SU-DHL-6 (cell line): ENCODE measurements around the gene MYH11.

Source experiments
- H2AFZ ChIP-seq: fragments of 200-600 bp; sonication (generic); 2 replicates; pipeline ENCODE4 v1.6.1; 2014; ENCODE audit warnings: low read depth, mild to moderate bottlenecking, moderate library complexity, mixed read lengths, antibody characterized with exemption, low read length; ENCODE audit not compliant: severe bottlenecking
- H3F3A ChIP-seq: fragments of 200-600 bp; shearing (Covaris generic); 2 replicates; pipeline ENCODE4 v1.6.0; 2016; ENCODE audit warnings: antibody characterized with exemption, mild to moderate bottlenecking; ENCODE audit not compliant: insufficient read depth
- H3K27ac ChIP-seq: fragments of 200-600 bp; sonication (generic); 2 replicates; pipeline ENCODE4 v1.5.1; 2016; ENCODE audit warnings: low read depth, mild to moderate bottlenecking, low read length, moderate library complexity, mixed read lengths
- H3K27me3 ChIP-seq: fragments of 200-600 bp; sonication (generic), shearing (Covaris generic); 2 replicates; pipeline ENCODE4 v1.6.0; 2014; ENCODE audit warnings: mild to moderate bottlenecking, low read length
- H3K36me3 ChIP-seq: fragments of 200-600 bp; sonication (generic); 2 replicates; pipeline ENCODE4 v1.6.1; 2014; ENCODE audit warnings: mild to moderate bottlenecking, low read length, mixed read lengths
- H3K4me2 ChIP-seq: fragments of 300-600, 200-600 bp; shearing (Covaris generic), sonication (generic); 2 replicates; pipeline ENCODE4 v1.6.0; 2014; ENCODE audit warnings: low read length, low read depth, mild to moderate bottlenecking; ENCODE audit not compliant: poor library complexity, severe bottlenecking
- H3K4me3 ChIP-seq: fragments of 200-600 bp; sonication (generic); 2 replicates; pipeline ENCODE4 v1.5.1; 2014; ENCODE audit warnings: antibody characterized with exemption, low read length, mild to moderate bottlenecking, mixed read lengths; ENCODE audit not compliant: insufficient read depth, poor library complexity, severe bottlenecking
- H3K79me2 ChIP-seq: fragments of 200-600 bp; sonication (generic); 2 replicates; pipeline ENCODE4 v1.6.1; 2014; ENCODE audit warnings: mild to moderate bottlenecking, low read length, moderate library complexity; ENCODE audit not compliant: insufficient read depth
- H3K9ac ChIP-seq: fragments of 200-600 bp; sonication (generic); 2 replicates; pipeline ENCODE4 v1.7.0; 2014; ENCODE audit warnings: mild to moderate bottlenecking, low read length
- H3K9me2 ChIP-seq: fragments of 200-600 bp; sonication (generic); replicated peaks from 2 replicates; pipeline ENCODE4 v1.6.1; 2014; ENCODE audit warnings: low read length; ENCODE audit not compliant: insufficient read depth
- H3K9me3 ChIP-seq: fragments of 200-600 bp; sonication (generic); 2 replicates; pipeline ENCODE4 v1.6.1; 2014; ENCODE audit warnings: low read length, mixed read lengths; ENCODE audit not compliant: insufficient read depth
- H4K20me1 ChIP-seq: fragments of 200-600 bp; sonication (generic); 2 replicates; pipeline ENCODE4 v1.6.1; 2014; ENCODE audit warnings: low read depth, mild to moderate bottlenecking, antibody characterized with exemption, low read length, moderate library complexity, mixed read lengths
- EZH2phosphoT487 ChIP-seq: fragments of 200-600 bp; sonication (generic), shearing (Covaris generic); conservative IDR thresholded peaks from 2 replicates; pipeline ENCODE4 v1.6.1; 2018; ENCODE audit warnings: mild to moderate bottlenecking, antibody characterized with exemption, low read length, moderate library complexity, mixed read lengths
- TF ChIP-seq, protein P1 (sequence below): fragments of 200-600 bp; sonication (generic); IDR thresholded peaks from one replicate; pipeline ENCODE4 v1.5.1; 2017; ENCODE audit warnings: antibody characterized with exemption, mild to moderate bottlenecking, low read length, moderate library complexity; ENCODE audit not compliant: insufficient read depth, poor library complexity, severe bottlenecking

The MYH11 gene

DNA sequence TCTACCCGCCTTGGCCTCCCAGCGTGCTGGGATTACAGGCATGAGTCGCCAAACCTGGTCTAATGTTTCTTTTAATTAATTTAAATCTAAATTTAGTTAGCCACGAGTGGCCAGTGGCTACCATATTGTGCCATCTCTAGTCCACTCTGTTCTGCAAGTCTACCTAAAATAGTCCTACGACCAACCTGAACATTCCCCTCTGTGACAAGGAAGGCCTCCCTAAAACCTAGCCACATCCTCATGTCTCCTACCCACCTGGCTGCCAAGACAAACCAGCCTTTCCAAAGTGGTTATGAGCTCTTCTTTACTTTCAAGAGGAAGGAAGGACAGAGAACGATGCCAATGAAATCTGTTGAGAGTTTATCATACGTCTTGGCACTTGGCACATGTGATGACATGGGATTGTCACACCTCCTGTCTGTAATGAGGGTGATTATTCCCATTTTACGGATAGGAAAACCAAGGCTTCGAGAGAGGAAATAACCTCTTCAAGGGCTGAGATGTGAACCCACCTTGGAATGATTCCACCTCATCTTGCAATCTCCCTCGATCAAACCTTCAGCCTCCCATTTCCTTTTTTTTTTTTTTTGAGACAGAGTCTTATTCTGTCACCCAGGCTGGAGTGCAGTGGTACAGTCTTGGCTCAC is 19.7 kb downstream of the MYH11 start:
- H4K20me1 ChIP-seq, result no peaks in the 10 kb centered on the region
- no peaks in the 10 kb centered on the region for H3K9me2 ChIP-seq
- H3K9ac ChIP-seq, result no peak overlapping the region
- H2AFZ ChIP-seq, result no peak overlapping the region
- H3K79me2 ChIP-seq, result no peaks in the 10 kb centered on the region
- no peak overlapping the region for H3K4me2 ChIP-seq
- no peaks in the 10 kb centered on the region for H3F3A ChIP-seq
- H3K27ac ChIP-seq, result no peak overlapping the region
- no peaks in the 10 kb centered on the region for H3K9me3 ChIP-seq
- no peak overlapping the region for H3K4me3 ChIP-seq
- no peak for TF ChIP-seq EZH2phosphoT487
- TF ChIP-seq, protein P1, sequence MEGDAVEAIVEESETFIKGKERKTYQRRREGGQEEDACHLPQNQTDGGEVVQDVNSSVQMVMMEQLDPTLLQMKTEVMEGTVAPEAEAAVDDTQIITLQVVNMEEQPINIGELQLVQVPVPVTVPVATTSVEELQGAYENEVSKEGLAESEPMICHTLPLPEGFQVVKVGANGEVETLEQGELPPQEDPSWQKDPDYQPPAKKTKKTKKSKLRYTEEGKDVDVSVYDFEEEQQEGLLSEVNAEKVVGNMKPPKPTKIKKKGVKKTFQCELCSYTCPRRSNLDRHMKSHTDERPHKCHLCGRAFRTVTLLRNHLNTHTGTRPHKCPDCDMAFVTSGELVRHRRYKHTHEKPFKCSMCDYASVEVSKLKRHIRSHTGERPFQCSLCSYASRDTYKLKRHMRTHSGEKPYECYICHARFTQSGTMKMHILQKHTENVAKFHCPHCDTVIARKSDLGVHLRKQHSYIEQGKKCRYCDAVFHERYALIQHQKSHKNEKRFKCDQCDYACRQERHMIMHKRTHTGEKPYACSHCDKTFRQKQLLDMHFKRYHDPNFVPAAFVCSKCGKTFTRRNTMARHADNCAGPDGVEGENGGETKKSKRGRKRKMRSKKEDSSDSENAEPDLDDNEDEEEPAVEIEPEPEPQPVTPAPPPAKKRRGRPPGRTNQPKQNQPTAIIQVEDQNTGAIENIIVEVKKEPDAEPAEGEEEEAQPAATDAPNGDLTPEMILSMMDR, result no peak
- H3K27me3 ChIP-seq, result no peaks in the 10 kb centered on the region
- H3K36me3 ChIP-seq, result no peaks in the 10 kb centered on the region

GRCh38 chr16:15836074-15836473 is 20.8 kb downstream of the MYH11 start:
- no peak overlapping the region for H3K9ac ChIP-seq
- no peaks in the 10 kb centered on the region for H3F3A ChIP-seq
- no peaks in the 10 kb centered on the region for H3K79me2 ChIP-seq
- H2AFZ ChIP-seq, result no peak overlapping the region
- H3K27ac ChIP-seq, result no peak overlapping the region
- H3K9me3 ChIP-seq, result no peaks in the 10 kb centered on the region
- no peaks in the 10 kb centered on the region for H4K20me1 ChIP-seq
- H3K36me3 ChIP-seq, result no peaks in the 10 kb centered on the region
- H3K4me3 ChIP-seq, result no peak overlapping the region
- no peak for TF ChIP-seq EZH2phosphoT487
- TF ChIP-seq, protein P1, result no peak
- H3K4me2 ChIP-seq, result no peak overlapping the region
- no peaks in the 10 kb centered on the region for H3K27me3 ChIP-seq
- no peaks in the 10 kb centered on the region for H3K9me2 ChIP-seq

DNA sequence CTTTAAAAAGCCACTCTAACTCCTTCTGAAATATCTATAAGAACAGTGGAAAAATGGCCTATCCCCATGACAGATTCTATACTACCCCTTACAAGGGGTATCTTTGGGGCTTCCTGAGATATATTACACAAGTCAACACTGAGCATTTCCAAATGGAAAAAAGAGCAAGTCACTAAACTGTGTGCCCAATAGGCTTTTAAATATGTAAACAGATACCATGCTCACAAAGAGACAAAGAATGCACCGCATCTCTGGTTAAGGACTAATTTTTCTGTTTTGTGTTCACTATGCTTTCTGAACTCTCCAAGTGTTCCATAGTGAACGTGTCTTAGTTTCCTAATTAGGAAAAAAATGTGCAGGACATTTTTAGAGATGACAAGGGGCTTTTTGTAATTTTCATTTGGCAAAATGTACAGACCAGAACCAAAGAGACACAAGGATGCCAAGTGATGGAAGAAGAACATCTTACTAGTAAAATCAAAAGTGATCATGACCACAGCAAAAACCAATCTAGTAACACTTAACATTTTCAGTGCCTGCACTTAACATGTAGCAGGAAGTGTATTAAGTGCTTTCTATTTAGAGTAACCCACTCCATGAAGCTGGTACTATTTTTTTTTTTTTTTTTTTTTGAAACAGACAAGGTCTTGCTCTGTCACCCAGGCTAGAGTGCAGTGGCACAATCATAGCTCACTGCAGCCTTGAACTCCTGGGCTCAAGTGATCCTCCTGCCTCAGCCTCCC is 21.5 kb downstream of the MYH11 start:
- Histone ChIP-seq H2AFZ (no peak overlapping the region), H3F3A (no peaks in the 10 kb centered on the region), H4K20me1 (no peaks in the 10 kb centered on the region), H3K4me3 (no peak overlapping the region), H3K9me3 (no peaks in the 10 kb centered on the region), H3K79me2 (no peaks in the 10 kb centered on the region), H3K27ac (no peak overlapping the region), H3K36me3 (no peaks in the 10 kb centered on the region), H3K9ac (no peak overlapping the region), H3K9me2 (no peaks in the 10 kb centered on the region), H3K27me3 (no peaks in the 10 kb centered on the region), H3K4me2 (no peak overlapping the region)
- no peak for TF ChIP-seq EZH2phosphoT487
- TF ChIP-seq, protein P1, result no peak
